B cell (primary cell): ENCODE measurements around the gene MYEF2. TPM values are rescaled to one million over a fixed set of nuclear protein-coding genes. Genes with fewer than 3 reads are reported as not detected.

Experiments
- ATAC-seq: fragments of 200-7000 bp; cut with Tn5 transposase; one replicate; pipeline ENCODE4 v1.10.0; 2021; ENCODE audit warnings: low read depth, mild to moderate bottlenecking, moderate number of reproducible peaks, moderate library complexity
- CTCF ChIA-PET: fragments of 350-600 bp; sonication (Branson Sonifier 250); formaldehyde crosslinking; loops from one replicate; lab custom pipeline; 2021; ENCODE audit warnings: antibody characterized with exemption, inconsistent platforms; lab: Charles Lee
- POLR2A ChIA-PET: fragments of 350-600 bp; sonication (Branson Sonifier 250); formaldehyde crosslinking; loops from one replicate; lab custom pipeline; 2021; ENCODE audit warnings: antibody characterized with exemption; lab: Charles Lee
- DNase-seq: peaks from one replicate; pipeline ENCODE4 v3.0.0; 2013
- H2AFZ ChIP-seq: 2 replicates; pipeline ENCODE4 v1.6.1; 2012; ENCODE audit warnings: mild to moderate bottlenecking, low read depth, low read length; ENCODE audit not compliant: insufficient read depth, poor library complexity, severe bottlenecking
- H3K27ac ChIP-seq, 2 donors: 1 replicate in 1 of 2; 2 replicates in 1 of 2; pipeline ENCODE4 v1.5.1; 2012 to 2013; ENCODE audit warnings: low read length in 2 of 2, mild to moderate bottlenecking in 2 of 2, moderate library complexity in 1 of 2
- H3K27me3 ChIP-seq, 4 experiments: fragments of 200-600 bp in 1 of 4; sonication (generic) in 1 of 4; replicated peaks in 1 of 4; 1 replicate in 2 of 4; 2 replicates in 2 of 4; pipeline versions ENCODE4 v1.6.1 to v1.7.0; 2013 to 2016; ENCODE audit warnings: low read length in 3 of 4, mild to moderate bottlenecking in 2 of 4, mixed read lengths in 1 of 4, moderate library complexity in 1 of 4; ENCODE audit not compliant: insufficient read depth in 4 of 4, control insufficient read depth in 3 of 4; ENCODE audit errors: control extremely low read depth in 1 of 4
- H3K36me3 ChIP-seq, 2 experiments: replicated peaks in 1 of 2; 1 replicate in 1 of 2; 2 replicates in 1 of 2; pipeline versions ENCODE4 v1.6.1 to v1.7.1; 2013; ENCODE audit warnings: low read length in 1 of 2; ENCODE audit not compliant: insufficient read depth in 2 of 2, control insufficient read depth in 1 of 2; ENCODE audit errors: control extremely low read depth in 1 of 2, extremely low read depth in 1 of 2
- H3K4me1 ChIP-seq, 2 donors: fragments of 200-600 bp in 1 of 2; sonication (generic) in 1 of 2; 1 replicate in 1 of 2; 2 replicates in 1 of 2; pipeline versions ENCODE4 v1.5.1 to v1.6.1; 2013 to 2017; ENCODE audit warnings: low read length in 2 of 2; ENCODE audit not compliant: control insufficient read depth in 2 of 2, insufficient read depth in 2 of 2
- H3K4me2 ChIP-seq: replicated peaks from 2 replicates; pipeline ENCODE3; 2012; ENCODE audit warnings: mild to moderate bottlenecking, low read depth, low read length; ENCODE audit not compliant: poor library complexity, severe bottlenecking
- H3K4me3 ChIP-seq, 5 experiments: fragments of 200-600 bp in 1 of 5; sonication (generic) in 1 of 5; 1 replicate in 3 of 5; 2 replicates in 2 of 5; pipeline versions ENCODE4 v1.5.1 to v1.7.0; 2011 to 2016; ENCODE audit warnings: low read length in 4 of 5, mild to moderate bottlenecking in 4 of 5, low read depth in 2 of 5, control low read depth in 1 of 5, moderate library complexity in 1 of 5; ENCODE audit not compliant: insufficient read depth in 1 of 5; ENCODE audit errors: control extremely low read depth in 1 of 5, extremely low read depth in 1 of 5
- H3K79me2 ChIP-seq: fragments of 200-600 bp; sonication (generic); one replicate; pipeline ENCODE4 v1.6.0; 2016; ENCODE audit warnings: low read length; ENCODE audit not compliant: control insufficient read depth, insufficient read depth
- H3K9ac ChIP-seq: fragments of 200-600 bp; sonication (generic); 2 replicates; pipeline ENCODE4 v1.6.1; 2017; ENCODE audit warnings: mild to moderate bottlenecking, low read length, moderate library complexity
- H3K9me3 ChIP-seq, 3 donors: one replicate each; pipeline versions ENCODE4 v1.6.1 to v1.7.1; 2013; ENCODE audit warnings: low read length in 2 of 3; ENCODE audit not compliant: control insufficient read depth in 2 of 3, insufficient read depth in 1 of 3; ENCODE audit errors: control extremely low read depth in 1 of 3
- H4K20me1 ChIP-seq: 2 replicates; pipeline ENCODE4 v1.6.0; 2012; ENCODE audit warnings: mild to moderate bottlenecking, low read length; ENCODE audit not compliant: insufficient read depth, control insufficient read depth, poor library complexity, severe bottlenecking
- H3K27ac Mint-ChIP-seq: one replicate; pipeline ENCODE4 v1.8.0; 2021; ENCODE audit warnings: mixed read lengths
- H3K27me3 Mint-ChIP-seq: one replicate; pipeline ENCODE4 v1.8.0; 2021; ENCODE audit warnings: mixed read lengths
- H3K4me1 Mint-ChIP-seq: one replicate; pipeline ENCODE4 v1.8.0; 2021; ENCODE audit warnings: mixed read lengths
- H3K4me3 Mint-ChIP-seq: one replicate; pipeline ENCODE4 v1.8.0; 2021; ENCODE audit warnings: mixed read lengths
- H3K9me3 Mint-ChIP-seq: one replicate; pipeline ENCODE4 v1.8.0; 2022; ENCODE audit warnings: mixed read lengths; ENCODE audit not compliant: insufficient read depth
- CTCF ChIP-seq: fragments of 200-600 bp; IDR thresholded peaks from one replicate; pipeline ENCODE4 v1.8.0; 2022; ENCODE audit warnings: antibody characterized with exemption, mild to moderate bottlenecking
- EZH2 ChIP-seq: IDR thresholded peaks from 2 replicates; pipeline ENCODE4 v1.6.1; 2012; ENCODE audit warnings: borderline replicate concordance, low read depth, mild to moderate bottlenecking, moderate library complexity, low read length; ENCODE audit not compliant: insufficient read depth, poor library complexity, severe bottlenecking
- WGBS: methylation state at CpG from one replicate; pipeline ENCODE4 v1.1.5; 2013; ENCODE audit warnings: missing lambda C conversion rate; ENCODE audit not compliant: insufficient coverage; 5-methylcytosine and 5-hydroxymethylcytosine counted together
- intact Hi-C: fragments of 100-400 bp; cut with micrococcal nuclease; formaldehyde crosslinking; loops from one replicate; pipeline ENCODE4 v1.10.0; 2022
- polyA plus RNA-seq: library from polyadenylated mRNA; depleted of rRNA; stranded (reverse); fragments of >200 nt; gene quantifications from 2 replicates; pipeline ENCODE4 v1.2.3, GENCODE V29; 2012
- total RNA-seq, 2 donors: library from RNA; stranded (reverse); fragments of 120-200 nt in 1 of 2; gene quantifications; 1 replicate in 1 of 2; 2 replicates in 1 of 2; pipeline versions ENCODE4 v1.2.3 to v1.2.4, GENCODE V29; 2013 to 2022

Gene MYEF2
- total and polyA plus RNA-seq, 2 donors (not counting 1 experiment from before 2014, with no cell fraction given), result 3.9 to 34.3 TPM

- intact Hi-C loops, result no loop called here
- H3K27ac ChIP-seq, result no peak overlapping the region
- H3K9me3 ChIP-seq, result no peaks in the 10 kb centered on the region
- H3K27me3 ChIP-seq, result no peaks in the 10 kb centered on the region
- TF ChIP-seq CTCF (no peak), EZH2 (no peak)
- Mint-ChIP-seq H3K4me1 (no peaks in the 10 kb centered on the region), H3K9me3 (no peaks in the 10 kb centered on the region), H3K4me3 (no peak overlapping the region), H3K27ac (no peak overlapping the region), H3K27me3 (peaks cover 7% of the 10 kb centered on the region)
- H3K79me2 ChIP-seq, result no peaks in the 10 kb centered on the region
- no peak for ATAC-seq
- WGBS, result 100% methylated on average over 2 of the region's 8 CpGs
- no peak overlapping the region for H3K4me2 ChIP-seq
- H3K4me1 ChIP-seq, result no peaks in the 10 kb centered on the region
- no peak overlapping the region for H2AFZ ChIP-seq
- no peaks in the 10 kb centered on the region for H3K36me3 ChIP-seq
- ChIA-PET POLR2A (no interaction called here), CTCF (no interaction called here)
- no peak overlapping the region for H3K4me3 ChIP-seq
- no peak for DNase-seq
- no peaks in the 10 kb centered on the region for H4K20me1 ChIP-seq
- no peak overlapping the region for H3K9ac ChIP-seq
Measured at GRCh38 chr15:48121849-48122248, 56.2 kb downstream of the MYEF2 start.

- Histone ChIP-seq H4K20me1 (no peaks in the 10 kb centered on the region), H3K9ac (no peak within 1 kb of the TSS), H3K4me1 (no peaks in the 10 kb centered on the region), H3K27me3 (no peaks in the 10 kb centered on the region), H3K9me3 (no peaks in the 10 kb centered on the region), H2AFZ (no peak within 1 kb of the TSS), H3K79me2 (no peaks in the 10 kb centered on the region), H3K27ac (no peak within 1 kb of the TSS), H3K36me3 (no peaks in the 10 kb centered on the region), H3K4me2 (no peak within 1 kb of the TSS), H3K4me3 (no peak within 1 kb of the TSS)
- DNase-seq (no peak), ATAC-seq (no peak)
- Mint-ChIP-seq H3K4me1 (no peaks in the 10 kb centered on the region), H3K9me3 (no peaks in the 10 kb centered on the region), H3K27ac (no peak within 1 kb of the TSS), H3K27me3 (peaks cover 10% of the 10 kb centered on the region), H3K4me3 (no peak within 1 kb of the TSS)
- WGBS, result 79% methylated on average over 3 of the region's 6 CpGs
- TF ChIP-seq CTCF, result no peak
- no peak for TF ChIP-seq EZH2
- ChIA-PET POLR2A (no interaction called here), CTCF (no interaction called here)
- intact Hi-C loops, result no loop called here
Measured at GRCh38 chr15:48120745-48121144, 57.4 kb downstream of the MYEF2 start, which contains the start of gene SLC24A5. Gene SLC24A5, plus strand, starts transcription at chr15:48120990. Its CDS starts 55 bp downstream, at chr15:48121045.
